ENCODE data around the gene TMC4.
"Not testable (repeated sequence)": the region's sequence is repeated elsewhere in the genome, so short reads cannot be mapped to it uniquely, and the experiment has no call there.

TMC4 gene

DNA sequence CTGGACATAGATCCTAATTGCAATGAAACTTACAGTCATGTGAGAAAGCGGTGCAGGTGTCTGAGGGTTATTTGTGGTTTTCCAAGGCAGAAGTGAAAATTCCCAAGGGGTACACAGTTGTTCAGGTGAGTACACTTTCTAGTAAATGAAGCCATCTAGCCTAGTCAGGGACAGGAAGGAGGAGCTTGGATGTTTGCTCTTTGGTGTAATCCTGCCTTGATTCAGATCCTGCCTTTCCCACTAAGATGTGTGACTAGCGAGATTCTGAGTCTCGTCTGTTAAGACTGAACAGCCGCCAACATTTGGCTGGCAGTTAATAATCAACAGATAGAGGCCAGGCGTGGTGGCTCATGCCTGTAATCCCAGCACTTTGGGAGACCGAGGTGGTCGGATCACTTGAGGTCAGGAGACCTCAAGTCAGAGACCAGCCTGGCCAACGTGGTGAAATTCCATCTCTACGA lies 30.2 kb upstream of the TMC4 start:
- DNase-seq (ENCODE audit: low read depth in 2 of 2, low spot score in 1 of 2), result no peak

DNA sequence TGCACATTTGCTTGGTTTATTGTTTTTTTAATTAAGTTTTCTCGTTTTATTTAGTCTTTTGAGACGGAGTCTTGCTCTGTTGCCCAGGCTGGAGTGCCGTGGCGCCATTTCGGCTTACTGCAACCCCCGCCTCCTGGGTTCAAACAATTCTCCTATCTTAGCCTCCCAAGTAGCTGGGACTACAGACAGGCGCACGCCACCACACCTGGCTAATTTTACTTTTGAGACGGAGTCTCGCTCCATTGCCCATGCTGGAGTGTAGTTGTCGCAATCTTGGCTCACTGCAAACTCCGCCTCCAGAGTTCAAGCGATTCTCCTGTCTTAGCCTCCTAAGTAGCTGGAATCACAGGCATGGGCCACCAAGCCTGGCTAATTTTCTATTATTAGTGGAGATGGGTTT lies 29.0 kb upstream of the TMC4 start:
- DNase-seq (ENCODE audit: low read depth in 2 of 2, low spot score in 1 of 2), result no peak

DNA sequence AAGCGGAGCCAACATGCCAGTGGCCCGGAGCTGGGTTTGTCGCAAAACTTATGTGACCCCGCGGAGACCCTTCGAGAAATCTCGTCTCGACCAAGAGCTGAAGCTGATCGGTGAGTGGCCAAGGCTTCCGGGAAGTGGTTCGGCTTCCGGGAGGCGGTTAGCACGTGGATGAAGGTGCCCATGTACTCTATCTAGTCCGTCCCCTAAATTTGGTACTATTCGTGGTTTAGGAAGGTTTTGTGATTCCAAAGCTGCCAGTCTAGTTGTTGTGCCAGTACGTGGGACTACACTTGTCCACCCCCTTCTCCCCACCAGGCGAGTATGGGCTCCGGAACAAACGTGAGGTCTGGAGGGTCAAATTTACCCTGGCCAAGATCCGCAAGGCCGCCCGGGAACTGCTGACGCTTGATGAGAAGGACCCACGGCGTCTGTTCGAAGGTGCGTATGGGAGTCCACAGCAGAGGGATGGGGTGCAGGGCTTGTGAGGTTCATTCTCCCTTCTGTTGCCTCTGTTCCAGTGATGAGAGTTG lies 28.3 kb upstream of the TMC4 start:
- no peak for DNase-seq (ENCODE audit: low read depth in 2 of 2, low spot score in 1 of 2)

DNA sequence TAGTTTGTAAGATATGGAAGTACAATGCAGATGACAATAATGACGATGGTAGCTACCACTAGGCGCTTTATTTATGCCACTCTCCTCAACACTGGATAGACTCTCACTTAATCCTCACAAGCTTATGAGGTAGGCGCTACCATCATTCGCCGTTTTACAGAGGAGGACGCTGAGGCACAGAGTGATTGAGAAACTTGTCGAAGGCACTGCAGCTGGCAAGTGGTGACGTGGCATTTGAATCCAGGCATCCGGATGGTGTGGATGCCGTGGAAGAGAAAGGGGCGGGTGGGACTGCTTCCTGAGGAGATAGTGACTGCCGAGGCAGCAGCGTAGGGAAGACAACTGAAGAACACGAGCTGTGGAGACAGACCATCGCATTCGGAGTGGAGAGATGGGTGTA lies 26.4 kb upstream of the TMC4 start:
- DNase-seq (ENCODE audit: low read depth in 2 of 2, low spot score in 1 of 2), result no peak

DNA sequence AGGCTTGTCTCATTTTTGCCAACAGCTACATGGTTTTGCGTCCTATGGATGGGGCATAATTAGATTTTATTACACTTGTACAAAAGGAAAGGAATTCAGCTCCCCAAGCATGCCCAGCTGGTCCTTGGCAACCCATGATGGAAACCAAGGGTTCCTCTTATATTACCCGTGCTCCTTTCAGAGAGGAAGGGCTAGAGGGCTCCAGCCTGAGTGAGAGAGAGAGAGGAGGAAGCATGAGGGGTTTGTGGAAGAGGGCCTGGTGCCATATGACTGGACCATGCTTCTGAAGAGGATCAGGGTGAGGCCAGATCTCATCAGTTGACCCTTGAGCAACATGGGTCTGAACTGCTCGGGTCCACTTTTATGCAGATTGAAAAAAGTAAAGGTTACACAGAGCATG lies 24.2 kb upstream of the TMC4 start:
- DNase-seq (ENCODE audit: low read depth in 2 of 2, low spot score in 1 of 2), result no peak

DNA sequence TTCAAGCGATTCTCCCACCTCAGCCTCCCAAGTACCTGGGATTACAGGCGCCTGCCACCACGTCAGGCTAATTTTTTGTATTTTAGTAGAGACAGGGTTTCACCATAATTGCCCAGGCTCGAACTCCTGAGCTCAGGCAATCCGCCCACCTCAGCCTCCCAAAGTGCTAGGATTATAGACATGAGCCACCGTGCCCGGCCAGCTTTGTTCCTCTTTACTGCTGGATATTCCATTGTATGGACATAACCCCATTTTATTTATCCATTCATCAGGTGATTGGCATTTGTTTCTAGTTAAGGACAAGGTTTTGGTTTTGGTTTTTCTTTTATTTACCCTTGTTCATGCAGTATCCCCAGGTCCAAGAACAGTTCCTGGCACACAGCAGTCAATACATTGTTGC lies 23.6 kb upstream of the TMC4 start:
- DNase-seq (ENCODE audit: low read depth in 2 of 2, low spot score in 1 of 2), result no peak

DNA sequence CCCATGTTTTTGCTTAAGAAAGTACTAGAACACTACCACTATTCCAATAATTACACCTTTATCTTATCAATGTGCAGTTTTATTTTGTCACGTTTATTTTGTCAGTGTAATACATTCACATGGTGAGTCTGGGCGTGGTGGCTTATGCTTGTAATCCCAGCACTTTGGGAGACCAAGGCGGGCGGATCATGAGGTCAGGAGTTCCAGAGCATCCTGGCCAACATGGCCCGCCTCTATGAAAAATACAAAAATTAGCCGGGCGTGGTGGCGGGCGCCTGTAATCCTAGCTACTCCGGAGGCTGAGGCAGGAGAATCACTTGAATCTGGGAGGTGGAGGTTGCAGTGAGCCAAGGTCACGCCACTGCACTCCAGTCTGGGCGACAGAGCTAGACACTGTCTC lies 21.5 kb upstream of the TMC4 start:
- DNase-seq (ENCODE audit: low read depth in 2 of 2, low spot score in 1 of 2), result not testable (repeated sequence)

DNA sequence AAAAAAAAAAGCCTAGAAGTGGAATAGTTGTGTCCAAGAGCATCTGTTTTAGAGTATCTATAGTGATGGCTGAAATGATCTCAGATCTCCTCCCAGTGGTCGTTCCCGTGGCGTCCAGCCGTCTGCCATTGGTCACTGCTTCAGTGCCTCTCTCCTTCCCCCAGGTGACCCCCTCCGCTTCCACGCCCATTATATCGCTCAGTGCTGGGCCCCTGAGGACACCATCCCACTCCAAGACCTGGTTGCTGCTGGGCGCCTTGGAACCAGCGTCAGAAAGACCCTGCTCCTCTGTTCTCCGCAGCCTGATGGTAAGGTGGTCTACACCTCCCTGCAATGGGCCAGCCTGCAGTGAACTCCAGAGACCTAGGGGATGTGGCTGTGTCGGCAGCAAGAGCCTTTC lies 20.1 kb upstream of the TMC4 start:
- DNase-seq (ENCODE audit: low read depth in 2 of 2, low spot score in 1 of 2), result no peak

DNA sequence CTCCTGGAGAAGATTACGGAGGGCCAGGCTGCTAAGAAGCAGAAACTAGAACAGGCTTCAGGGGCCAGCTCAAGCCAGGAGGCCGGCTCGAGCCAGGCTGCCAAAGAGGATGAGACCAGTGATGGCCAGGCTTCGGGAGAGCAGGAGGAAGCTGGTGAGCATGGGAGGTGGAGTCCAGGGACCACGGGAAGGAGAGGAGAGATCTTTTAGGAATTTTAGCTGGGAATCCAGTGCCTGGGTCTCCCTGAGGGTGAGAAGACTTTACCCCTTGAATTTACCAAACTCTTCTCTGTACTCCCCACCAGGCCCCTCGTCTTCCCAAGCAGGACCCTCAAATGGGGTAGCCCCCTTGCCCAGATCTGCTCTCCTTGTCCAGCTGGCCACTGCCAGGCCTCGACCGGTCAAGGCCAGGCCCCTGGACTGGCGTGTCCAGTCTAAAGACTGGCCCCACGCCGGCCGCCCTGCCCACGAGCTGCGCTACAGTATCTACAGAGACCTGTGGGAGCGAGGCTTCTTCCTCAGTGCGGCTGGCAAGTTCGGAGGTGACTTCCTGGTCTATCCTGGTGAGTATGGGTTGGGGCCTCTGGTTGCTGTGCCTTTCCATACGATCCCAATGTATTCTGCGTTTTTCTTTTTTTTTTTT lies 19.0 kb upstream of the TMC4 start:
- DNase-seq (ENCODE audit: low read depth in 2 of 2, low spot score in 1 of 2), result no peak

DNA sequence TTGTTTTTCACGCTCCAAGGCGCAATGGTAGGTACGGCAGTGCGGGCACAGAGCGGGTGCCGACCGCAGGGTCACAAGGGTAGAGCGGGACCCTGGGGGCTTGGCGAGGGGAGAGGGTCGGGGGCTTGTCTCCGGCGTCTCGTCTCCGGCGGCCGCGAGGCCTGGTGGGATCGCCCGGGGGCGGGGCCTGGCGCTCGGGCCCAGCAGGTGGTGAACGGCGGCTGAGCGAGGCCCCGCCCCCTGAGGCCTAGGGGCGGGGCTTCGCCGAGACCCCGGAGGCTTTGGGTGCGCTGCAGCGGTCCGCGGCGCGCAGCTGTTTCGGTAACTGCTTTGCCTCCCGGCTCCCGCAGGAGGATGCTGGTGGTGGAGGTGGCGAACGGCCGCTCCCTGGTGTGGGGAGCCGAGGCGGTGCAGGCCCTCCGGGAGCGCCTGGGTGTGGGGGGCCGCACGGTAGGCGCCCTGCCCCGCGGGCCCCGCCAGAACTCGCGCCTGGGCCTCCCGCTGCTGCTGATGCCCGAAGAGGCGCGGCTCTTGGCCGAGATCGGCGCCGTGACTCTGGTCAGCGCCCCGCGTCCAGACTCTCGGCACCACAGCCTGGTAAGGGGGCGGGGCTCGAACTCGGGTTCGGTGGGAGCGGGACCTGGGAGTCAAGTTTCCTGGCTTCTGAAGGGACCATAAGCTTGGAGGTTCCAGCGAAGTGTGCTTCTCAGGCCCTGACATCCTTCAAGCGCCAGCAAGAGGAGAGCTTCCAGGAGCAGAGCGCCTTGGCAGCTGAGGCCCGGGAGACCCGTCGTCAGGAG lies 18.3 kb upstream of the TMC4 start, which contains the start of gene TSEN34:
Gene TSEN34, plus strand, starts transcription at position 298 of the 800 bp plus-strand sequence. Its CDS starts 57 bp downstream, at position 355.
- peak in 1 of 2 donors; percentile 78 for DNase-seq (ENCODE audit: low read depth in 2 of 2, low spot score in 1 of 2)

DNA sequence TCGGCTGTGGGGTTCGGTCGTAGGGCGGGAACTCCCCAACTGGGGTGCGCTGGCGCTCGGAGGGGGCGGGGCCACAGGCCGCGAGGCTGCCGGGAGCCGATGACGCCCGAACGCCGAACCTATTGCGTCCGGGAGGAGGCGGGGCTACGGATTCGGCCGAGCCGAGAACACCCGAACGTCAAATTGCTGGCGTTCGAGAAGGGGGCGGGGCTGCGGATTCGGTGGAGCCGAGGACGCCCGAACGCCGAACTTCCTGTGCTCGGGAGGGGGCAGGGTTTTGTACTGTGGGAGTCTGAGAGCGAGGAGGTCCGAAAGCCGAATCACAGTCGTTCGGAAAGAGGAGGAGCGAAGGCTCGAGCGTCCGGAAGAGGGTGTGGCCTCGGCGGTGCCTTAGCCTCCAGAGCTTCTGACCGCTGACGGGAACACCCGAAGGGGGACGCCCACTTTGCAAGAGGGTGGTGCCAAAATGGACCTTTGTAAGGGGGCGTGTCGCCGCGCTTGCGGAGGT lies 17.6 kb upstream of the TMC4 start:
- DNase-seq (ENCODE audit: low read depth in 2 of 2, low spot score in 1 of 2), result peak; percentile 99 to 100

DNA sequence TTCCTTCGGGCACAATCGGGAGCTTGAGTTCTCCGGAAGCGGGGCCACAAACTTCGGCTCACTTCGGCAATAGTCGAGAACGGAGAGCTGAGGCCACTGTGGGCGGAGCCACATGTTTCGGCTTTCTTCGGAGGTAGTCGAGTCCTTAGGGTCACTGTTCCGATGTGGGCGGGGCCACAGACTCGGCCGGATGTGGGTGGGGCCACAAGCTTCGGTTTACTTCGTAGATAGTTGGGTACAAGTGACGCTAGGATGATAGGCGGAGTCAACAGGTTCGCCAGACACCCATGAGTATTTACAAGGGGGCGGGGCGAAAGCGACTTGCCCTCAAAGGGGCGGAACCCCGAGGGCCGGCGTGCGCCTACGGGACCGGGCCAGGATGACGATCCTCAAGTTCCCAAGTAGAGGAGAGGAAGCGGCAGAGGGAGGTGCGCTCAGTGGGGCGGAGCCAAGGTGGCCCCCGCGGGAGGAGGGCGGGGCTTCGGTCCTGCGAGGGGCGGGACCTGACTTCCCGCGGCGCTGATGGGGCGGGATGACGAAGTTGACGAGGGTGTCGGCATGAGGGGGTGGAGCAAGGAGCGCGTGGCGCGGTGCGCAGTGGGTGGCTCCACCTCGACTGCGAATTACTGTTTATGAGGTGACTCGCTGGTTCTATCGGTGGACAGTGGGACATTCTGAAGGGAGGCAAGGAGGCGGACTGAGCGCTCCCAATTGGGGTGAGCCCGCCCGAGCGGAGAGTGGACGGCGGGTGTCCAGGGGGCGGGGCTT lies 17.0 kb upstream of the TMC4 start:
- DNase-seq (ENCODE audit: low read depth in 2 of 2, low spot score in 1 of 2), result peak; percentile 100

DNA sequence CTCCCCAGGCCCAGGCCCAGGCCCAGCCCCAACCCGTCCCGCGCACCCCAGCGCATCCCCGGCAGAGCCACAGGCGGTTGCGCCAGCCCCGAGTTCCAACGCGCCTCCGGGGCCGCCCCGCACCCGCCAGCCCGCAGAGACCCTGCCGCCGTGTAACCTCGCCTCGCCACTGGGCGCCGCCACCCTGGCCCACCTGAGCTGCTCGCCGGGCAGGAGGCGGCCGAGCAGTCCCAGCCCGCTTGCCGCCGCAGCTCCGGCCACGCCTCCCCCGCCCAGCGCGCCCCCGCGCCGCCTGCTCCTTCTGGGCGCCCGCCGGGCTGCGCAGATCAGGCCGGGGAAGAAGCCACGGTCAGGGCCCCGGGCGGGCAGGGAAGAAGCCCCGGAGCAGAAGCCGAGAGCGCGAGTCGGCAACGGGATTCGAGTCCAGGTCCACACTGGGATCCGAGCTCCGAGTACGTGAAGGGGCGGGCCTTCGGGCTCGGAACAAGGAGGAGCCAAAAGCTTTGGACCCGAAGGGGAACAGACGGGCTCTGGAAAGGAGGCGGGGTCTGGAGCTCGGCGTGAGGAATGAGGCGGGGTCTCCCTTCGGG lies 16.3 kb upstream of the TMC4 start, which contains the start of gene MBOAT7:
Gene MBOAT7, minus strand, starts transcription at position 436 of the 590 bp plus-strand sequence. CDS start 1,072 bp downstream, outside the sequence.
- no peak for DNase-seq (ENCODE audit: low read depth in 2 of 2, low spot score in 1 of 2)

DNA sequence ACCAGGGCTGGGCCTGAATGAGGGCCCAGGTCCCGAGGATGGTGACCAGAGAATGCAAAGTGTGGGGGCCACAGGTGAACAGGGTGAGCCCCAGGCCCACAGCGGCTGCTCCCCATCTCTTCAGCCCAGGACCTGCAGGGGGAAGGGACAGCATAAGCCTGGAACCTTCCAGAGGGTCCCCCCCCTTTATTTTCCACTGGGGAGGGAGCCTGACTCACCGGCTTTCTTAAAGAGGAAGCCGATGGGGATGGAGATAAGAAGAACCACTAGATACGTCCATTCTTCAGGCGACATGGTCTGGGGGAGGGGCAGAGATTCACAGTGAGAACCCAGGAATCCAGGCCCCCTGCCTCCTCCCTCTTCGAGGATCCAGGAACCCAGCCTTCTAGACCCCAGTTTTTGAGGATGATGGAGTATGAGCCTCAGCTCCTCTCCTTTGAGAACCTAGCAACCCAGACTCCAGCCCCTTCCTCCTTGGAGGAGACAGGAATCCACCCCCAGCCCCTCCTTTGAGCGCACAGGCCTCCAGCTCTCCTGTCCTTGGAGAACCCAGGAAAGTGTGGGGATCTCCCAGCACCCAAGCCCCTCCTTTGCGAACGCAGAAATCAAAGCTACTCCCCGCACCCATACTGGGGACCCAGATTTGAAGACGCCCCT lies 15.4 kb upstream of the TMC4 start:
- no peak for DNase-seq (ENCODE audit: low read depth in 2 of 2, low spot score in 1 of 2)

DNA sequence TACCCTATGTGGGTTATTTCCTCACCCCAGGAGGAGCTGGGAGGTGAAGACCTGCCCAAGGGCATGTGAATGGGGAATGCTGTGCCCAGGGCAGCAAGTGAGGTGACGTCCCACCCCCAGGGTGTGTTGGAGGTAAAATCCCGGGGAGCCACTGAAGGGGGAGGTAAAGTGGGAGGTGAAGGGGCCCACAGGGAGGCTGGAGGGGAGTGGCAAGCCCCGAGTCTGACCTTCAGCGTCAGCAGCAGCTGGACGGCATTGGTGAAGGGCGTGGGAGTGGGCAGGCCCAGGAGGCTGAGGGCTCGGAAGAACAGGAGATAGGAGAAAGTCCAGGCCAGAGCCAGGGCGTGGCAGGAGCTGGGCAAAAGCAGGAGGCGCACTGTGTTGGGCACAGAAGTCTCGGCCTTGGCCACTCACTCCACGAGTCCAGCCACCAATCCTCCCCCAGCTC lies 14.0 kb upstream of the TMC4 start:
- no peak for DNase-seq (ENCODE audit: low read depth in 2 of 2, low spot score in 1 of 2)

DNA sequence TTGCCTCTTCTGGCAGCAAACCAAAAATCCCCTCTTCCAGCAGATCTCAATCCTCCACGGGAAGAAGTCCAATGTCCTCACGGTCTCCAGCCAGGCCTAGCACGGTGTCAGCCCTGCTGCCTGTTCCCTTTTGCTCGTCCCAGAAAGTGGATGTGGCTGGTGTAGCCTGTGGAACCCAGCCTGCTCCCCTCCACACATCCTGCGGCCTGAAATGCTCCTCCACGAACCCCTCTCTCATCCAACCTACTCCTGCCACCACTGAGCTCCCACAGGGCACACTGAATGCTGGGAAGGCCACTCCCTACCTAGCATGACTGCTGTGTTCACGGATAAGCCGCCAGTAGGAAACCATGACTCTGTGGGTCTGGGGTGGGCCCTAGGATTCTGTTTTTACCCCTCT lies 13.4 kb upstream of the TMC4 start:
- no peak for DNase-seq (ENCODE audit: low read depth in 2 of 2, low spot score in 1 of 2)

DNA sequence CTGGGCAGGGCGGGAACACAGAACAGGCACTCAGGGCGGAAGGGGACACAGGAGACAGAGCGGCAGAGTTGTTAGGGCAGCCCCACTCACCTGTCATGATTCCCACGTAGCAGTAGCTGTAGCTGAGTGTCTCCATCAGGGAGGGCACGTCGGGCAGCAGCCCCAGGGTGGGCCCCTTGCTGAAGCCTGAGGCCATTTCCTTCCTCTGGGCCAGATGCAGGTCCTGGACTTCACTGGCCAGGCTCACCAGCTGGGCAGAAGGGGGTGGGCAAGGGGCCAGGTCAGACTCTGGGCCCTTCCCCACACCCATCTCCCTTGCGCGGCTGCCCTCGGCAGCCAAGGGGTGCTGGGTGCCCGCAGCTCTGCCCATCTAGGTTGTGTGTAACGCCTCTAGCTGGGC lies 10.5 kb upstream of the TMC4 start:
- DNase-seq (ENCODE audit: low read depth in 2 of 2, low spot score in 1 of 2), result no peak

DNA sequence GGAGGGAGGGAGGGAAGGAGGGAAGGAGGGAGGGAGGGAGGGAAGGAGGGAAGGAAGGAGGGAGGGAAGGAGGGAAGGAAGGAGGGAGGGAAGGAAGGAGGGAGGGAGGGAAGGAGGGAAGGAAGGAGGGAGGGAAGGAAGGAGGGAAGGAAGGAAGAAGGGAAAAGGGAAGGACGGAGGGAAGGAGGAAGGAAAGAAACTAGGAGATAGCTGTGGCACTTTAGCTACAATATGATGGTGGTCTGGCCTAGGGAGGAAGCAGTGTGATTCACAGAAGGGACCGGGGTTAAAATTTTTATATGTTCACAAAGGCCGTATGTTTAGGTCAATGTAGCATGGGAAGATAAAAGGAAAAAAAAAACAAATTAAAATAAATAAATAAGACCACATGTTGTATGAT lies 8.9 kb upstream of the TMC4 start:
- DNase-seq (ENCODE audit: low read depth in 2 of 2, low spot score in 1 of 2), result not testable (repeated sequence)

DNA sequence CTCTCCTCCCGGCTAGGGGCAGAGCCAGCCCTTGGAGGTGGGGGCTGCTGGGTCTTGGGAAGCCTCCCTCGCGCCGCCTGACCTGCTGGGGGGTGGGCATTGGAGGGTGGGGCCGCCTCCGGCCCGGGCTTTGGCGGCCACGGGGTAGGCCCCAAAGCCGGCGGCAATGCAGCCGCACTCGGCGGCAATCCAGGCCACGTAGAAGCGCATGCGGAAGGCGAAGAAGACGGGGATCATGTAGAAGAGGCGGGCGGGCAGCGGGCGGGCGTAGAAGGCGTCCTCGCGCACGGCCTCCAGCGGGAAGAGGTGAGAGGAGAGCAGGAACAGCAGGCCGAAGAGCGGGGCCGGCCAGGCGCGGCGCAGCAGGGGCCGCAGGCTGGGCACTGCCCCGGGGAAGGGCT lies 7.7 kb upstream of the TMC4 start:
- no peak for DNase-seq (ENCODE audit: low read depth in 2 of 2, low spot score in 1 of 2)

DNA sequence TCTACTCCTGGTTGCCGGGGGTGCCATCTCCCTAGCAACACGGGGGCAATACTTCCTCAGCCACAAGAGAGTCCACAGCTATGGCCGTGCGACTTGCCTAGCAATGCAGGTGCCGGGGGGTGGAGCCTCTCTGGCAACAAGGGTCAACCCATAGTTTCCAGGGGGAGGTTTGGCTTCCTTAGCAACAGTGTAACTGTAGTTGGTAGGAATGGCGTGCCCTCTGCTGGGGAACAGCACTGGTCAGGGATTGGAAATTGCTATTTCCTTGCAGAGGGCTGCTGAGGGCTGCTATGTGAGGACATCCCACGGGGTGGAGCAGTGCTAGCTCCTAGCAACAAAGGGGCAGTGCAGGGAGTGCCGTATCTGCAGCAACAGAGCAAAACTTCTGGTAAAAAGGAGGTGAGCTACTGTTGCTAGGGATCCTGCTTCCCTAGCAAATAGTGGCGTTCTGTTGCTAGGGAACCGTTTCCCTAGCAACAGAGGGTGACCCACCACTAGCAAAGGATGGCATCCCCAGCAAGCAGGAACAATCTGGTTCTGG lies 7.0 kb upstream of the TMC4 start:
- no peak for DNase-seq (ENCODE audit: low read depth in 2 of 2, low spot score in 1 of 2)
